NB4 (cell line): ENCODE results near the gene KRT32.

Source experiments
- DNase-seq: peaks from one replicate; pipeline ENCODE4 v3.0.0; 2010; ENCODE audit warnings: low read depth
- H3K4me3 ChIP-seq: one replicate; pipeline ENCODE4 v1.5.1; 2011; ENCODE audit warnings: mild to moderate bottlenecking, low read depth, low read length, moderate library complexity
- CTCF ChIP-seq: IDR thresholded peaks from one replicate; pipeline ENCODE4 v1.5.1; 2012; ENCODE audit warnings: low read depth, low read length
- MAX ChIP-seq: IDR thresholded peaks from 2 replicates; pipeline ENCODE4 v1.6.1; 2011; ENCODE audit warnings: low read depth, low read length
- MYC ChIP-seq: IDR thresholded peaks from 2 replicates; pipeline ENCODE4 v1.6.1; 2011; ENCODE audit warnings: low read depth, low read length
- POLR2A ChIP-seq: IDR thresholded peaks from 2 replicates; pipeline ENCODE4 v1.6.1; 2011; ENCODE audit warnings: mild to moderate bottlenecking; ENCODE audit not compliant: insufficient read length; ENCODE audit errors: extremely low read depth

KRT32 gene

GRCh38 chr17:41504246-41504977, 37.2 kb upstream of the KRT32 start:
- TF ChIP-seq CTCF (no peak), MYC (no peak), MAX (no peak), POLR2A (no peak)
- no peak overlapping the region for H3K4me3 ChIP-seq
- DNase-seq: no peak

DNA sequence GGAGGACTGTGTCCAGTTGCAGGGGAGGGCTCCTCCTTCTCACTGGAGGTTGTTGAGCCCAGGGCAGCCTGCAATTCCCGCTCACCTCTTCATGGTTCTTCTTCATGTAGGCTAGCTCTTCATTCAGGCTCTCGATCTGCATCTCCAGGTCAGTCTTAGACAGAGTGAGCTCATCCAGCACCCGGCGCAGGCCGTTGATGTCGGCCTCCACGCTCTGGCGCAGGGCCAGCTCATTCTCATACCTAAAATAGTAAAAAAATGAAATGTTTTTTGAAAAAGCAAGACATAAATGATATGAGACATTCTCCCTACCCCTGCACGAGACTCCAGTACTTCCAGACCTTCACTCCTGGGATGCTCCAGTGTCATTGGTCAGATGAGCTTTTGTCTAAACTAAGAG, 36.0 kb upstream of the KRT32 start:
- TF ChIP-seq CTCF: no peak
- no peak for TF ChIP-seq MAX
- no peak for TF ChIP-seq POLR2A
- no peak for TF ChIP-seq MYC
- H3K4me3 ChIP-seq: no peak overlapping the region
- no peak for DNase-seq

- peak; percentile 24 for DNase-seq
- H3K4me3 ChIP-seq: no peak overlapping the region
- TF ChIP-seq POLR2A: no peak
- no peak for TF ChIP-seq CTCF
- no peak for TF ChIP-seq MAX
- no peak for TF ChIP-seq MYC
Observed at GRCh38 chr17:41500131-41500911, 33.1 kb upstream of the KRT32 start.

DNA sequence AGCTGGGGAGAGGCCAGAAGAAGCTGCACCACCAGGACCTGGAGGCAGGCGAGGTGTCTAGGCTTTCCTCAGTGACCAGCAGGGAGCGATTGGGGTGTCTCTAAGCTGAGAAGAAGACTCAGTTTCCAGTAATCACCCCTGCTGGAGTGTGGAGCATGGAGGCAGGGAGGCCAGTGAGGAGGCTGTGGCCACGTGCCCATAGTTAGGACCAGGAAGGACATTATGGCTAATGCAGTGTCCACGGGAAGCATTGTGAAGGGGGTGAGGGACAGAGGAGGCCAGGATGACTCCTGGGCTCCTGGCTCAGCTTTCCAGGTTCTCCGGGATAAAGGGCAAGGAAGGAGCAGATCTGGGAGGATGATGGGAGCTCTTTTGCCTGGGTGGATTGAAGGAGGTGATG, 32.5 kb upstream of the KRT32 start:
- TF ChIP-seq MAX (no peak), CTCF (no peak), POLR2A (no peak), MYC (no peak)
- no peak for DNase-seq

GRCh38 chr17:41498276-41498675, 31.1 kb upstream of the KRT32 start:
- no peak overlapping the region for H3K4me3 ChIP-seq
- TF ChIP-seq MYC: no peak
- no peak for TF ChIP-seq POLR2A
- TF ChIP-seq CTCF: no peak
- TF ChIP-seq MAX: no peak
- peak; percentile 59 for DNase-seq

More for the DNA sequence above, 32.5 kb upstream of the KRT32 start:
- H3K4me3 ChIP-seq: no peak overlapping the region
